ENCODE data around the gene XPO6.

DNA sequence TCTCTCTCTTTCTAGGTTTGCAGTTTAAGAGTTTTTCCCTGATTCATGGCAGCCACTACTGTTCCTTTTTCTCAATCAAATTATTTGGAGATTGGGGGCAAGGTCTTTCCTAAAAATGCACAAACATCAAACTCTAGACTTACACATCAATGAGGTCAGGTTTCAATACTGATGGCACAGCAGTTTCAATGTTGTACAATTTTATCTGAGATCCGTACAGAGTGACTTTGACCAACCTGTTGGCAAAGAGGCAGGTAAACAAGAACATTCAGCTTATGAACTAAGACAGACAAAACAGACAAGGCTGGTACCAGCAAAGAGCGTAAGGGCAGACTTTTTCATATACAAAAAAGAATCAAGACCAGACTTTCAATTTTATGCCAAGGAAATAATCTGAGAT lies 90.2 kb downstream of the XPO6 start:
- TF ChIP-seq ELF1 (IDR thresholded peaks at IDR 0.05; ENCODE audit: borderline replicate concordance, low read depth) (no peak), YY1 (IDR thresholded peaks at IDR 0.05; ENCODE audit: extremely low read depth, insufficient replicate concordance, low read depth, low read length) (no peak), POLR2AphosphoS5 (IDR thresholded peaks at IDR 0.05; ENCODE audit: low read depth, low read length) (no peak), RAD21 (IDR thresholded peaks at IDR 0.05; ENCODE audit: low read depth) (no peak), ZFX (IDR thresholded peaks at IDR 0.05) (no peak), POLR2A (IDR thresholded peaks at IDR 0.05; ENCODE audit: borderline replicate concordance, extremely low read depth, insufficient read depth, insufficient read length) (no peak), EZH2phosphoT487 (IDR thresholded peaks at IDR 0.05; ENCODE audit: borderline replicate concordance) (no peak), FOSL1 (IDR thresholded peaks at IDR 0.05; ENCODE audit: low read depth) (no peak)
- TF ChIP-seq, protein P1, sequence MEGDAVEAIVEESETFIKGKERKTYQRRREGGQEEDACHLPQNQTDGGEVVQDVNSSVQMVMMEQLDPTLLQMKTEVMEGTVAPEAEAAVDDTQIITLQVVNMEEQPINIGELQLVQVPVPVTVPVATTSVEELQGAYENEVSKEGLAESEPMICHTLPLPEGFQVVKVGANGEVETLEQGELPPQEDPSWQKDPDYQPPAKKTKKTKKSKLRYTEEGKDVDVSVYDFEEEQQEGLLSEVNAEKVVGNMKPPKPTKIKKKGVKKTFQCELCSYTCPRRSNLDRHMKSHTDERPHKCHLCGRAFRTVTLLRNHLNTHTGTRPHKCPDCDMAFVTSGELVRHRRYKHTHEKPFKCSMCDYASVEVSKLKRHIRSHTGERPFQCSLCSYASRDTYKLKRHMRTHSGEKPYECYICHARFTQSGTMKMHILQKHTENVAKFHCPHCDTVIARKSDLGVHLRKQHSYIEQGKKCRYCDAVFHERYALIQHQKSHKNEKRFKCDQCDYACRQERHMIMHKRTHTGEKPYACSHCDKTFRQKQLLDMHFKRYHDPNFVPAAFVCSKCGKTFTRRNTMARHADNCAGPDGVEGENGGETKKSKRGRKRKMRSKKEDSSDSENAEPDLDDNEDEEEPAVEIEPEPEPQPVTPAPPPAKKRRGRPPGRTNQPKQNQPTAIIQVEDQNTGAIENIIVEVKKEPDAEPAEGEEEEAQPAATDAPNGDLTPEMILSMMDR (IDR thresholded peaks at IDR 0.05 in 2 of 3, conservative IDR thresholded peaks at IDR 0.05 in 1 of 3; ENCODE audit: borderline replicate concordance in 1 of 3, insufficient read depth in 1 of 3, low read depth in 2 of 3, low read length in 2 of 3): no peak
- TF ChIP-seq, protein P2, sequence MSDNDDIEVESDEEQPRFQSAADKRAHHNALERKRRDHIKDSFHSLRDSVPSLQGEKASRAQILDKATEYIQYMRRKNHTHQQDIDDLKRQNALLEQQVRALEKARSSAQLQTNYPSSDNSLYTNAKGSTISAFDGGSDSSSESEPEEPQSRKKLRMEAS (IDR thresholded peaks at IDR 0.05): no peak
- TF ChIP-seq, protein P3, sequence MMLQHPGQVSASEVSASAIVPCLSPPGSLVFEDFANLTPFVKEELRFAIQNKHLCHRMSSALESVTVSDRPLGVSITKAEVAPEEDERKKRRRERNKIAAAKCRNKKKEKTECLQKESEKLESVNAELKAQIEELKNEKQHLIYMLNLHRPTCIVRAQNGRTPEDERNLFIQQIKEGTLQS (IDR thresholded peaks at IDR 0.05): no peak
- TF ChIP-seq, protein P4, sequence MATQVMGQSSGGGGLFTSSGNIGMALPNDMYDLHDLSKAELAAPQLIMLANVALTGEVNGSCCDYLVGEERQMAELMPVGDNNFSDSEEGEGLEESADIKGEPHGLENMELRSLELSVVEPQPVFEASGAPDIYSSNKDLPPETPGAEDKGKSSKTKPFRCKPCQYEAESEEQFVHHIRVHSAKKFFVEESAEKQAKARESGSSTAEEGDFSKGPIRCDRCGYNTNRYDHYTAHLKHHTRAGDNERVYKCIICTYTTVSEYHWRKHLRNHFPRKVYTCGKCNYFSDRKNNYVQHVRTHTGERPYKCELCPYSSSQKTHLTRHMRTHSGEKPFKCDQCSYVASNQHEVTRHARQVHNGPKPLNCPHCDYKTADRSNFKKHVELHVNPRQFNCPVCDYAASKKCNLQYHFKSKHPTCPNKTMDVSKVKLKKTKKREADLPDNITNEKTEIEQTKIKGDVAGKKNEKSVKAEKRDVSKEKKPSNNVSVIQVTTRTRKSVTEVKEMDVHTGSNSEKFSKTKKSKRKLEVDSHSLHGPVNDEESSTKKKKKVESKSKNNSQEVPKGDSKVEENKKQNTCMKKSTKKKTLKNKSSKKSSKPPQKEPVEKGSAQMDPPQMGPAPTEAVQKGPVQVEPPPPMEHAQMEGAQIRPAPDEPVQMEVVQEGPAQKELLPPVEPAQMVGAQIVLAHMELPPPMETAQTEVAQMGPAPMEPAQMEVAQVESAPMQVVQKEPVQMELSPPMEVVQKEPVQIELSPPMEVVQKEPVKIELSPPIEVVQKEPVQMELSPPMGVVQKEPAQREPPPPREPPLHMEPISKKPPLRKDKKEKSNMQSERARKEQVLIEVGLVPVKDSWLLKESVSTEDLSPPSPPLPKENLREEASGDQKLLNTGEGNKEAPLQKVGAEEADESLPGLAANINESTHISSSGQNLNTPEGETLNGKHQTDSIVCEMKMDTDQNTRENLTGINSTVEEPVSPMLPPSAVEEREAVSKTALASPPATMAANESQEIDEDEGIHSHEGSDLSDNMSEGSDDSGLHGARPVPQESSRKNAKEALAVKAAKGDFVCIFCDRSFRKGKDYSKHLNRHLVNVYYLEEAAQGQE (IDR thresholded peaks at IDR 0.05; ENCODE audit: low read depth): no peak

Measured in HCT116 (cell line).